ENCODE results near the gene GNG4.

DNA sequence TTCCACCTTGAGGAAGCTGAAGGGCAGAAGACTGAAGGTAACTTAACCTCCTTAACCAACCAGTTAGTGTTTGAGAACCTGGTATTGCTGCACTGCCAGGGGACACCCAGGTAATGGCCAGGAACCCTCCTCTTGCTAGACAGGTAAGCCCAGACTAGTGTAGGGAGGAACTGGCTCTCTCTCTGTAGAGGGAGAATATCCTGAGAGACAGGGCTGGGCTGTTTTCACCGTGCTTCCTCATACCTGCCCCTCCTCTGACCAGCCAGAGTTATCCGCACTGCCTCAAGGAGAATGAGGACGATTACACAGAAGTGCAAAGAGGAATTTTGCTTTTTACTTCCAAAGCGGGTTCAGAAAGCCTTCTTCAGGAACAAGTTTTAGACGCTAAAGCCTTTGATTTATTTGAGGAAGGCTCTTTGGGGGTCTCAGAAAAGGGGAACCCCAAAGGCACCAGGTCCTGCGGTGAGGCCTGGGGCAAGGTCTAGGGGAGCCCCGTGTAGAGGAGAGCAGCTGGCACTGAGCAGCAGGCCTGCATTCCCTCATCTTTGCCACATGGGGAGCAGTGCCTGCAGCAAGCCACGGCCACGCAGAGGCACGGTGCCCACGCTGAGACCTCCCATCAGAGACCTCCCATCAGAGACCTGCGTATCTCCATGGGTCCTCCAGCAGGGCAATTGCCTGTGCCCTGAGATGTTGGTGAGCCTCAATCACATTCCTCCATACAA, 13.5 kb downstream of the GNG4 start:
- no peak for TF ChIP-seq CREB1 (IDR thresholded peaks at IDR 0.05)
- no peak for TF ChIP-seq CREB1 (CRISPR knock-in tag; IDR thresholded peaks at IDR 0.05)
- TF ChIP-seq EZH2 (IDR thresholded peaks at IDR 0.05; ENCODE audit: borderline replicate concordance, low read depth, low read length), result no peak
- no peak for TF ChIP-seq RCOR1 (IDR thresholded peaks at IDR 0.05; ENCODE audit: borderline replicate concordance in 1 of 2, low read depth in 2 of 2, low read length in 2 of 2)
- no peak for TF ChIP-seq GATA2 (CRISPR knock-in tag; IDR thresholded peaks at IDR 0.05)
- TF ChIP-seq BHLHE40 (IDR thresholded peaks at IDR 0.05; ENCODE audit: low read length), result no peak

Data from K562 (cell line).